NB4 (cell line): ENCODE data around the gene FHIT.

Experiments
- MYC ChIP-seq: IDR thresholded peaks from 2 replicates; pipeline ENCODE4 v1.6.1; 2011; ENCODE audit warnings: low read depth, low read length
- POLR2A ChIP-seq: IDR thresholded peaks from 2 replicates; pipeline ENCODE4 v1.6.1; 2011; ENCODE audit warnings: mild to moderate bottlenecking; ENCODE audit not compliant: insufficient read length; ENCODE audit errors: extremely low read depth
- TF ChIP-seq, protein P1 (sequence below): IDR thresholded peaks from one replicate; pipeline ENCODE4 v1.5.1; 2012; ENCODE audit warnings: low read depth, low read length

DNA sequence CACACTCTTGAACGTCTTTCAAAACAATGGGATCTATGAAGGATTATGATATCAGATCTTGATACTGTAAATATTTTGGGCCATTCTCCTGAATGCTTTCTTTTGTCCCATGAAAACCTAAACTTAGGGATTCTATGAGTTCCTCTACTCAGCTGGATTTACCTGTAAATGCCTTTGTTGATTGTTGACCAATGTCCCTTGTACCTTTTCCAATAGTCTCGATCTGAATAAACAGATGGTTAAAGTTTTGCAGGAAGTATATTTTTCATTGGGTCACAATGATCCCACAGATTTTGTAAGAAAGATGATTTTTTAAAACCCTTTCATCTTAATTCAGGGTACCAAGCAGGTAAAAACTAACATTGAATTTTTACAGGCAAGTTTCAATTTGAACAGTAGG is 634.1 kb downstream of the FHIT start:
- TF ChIP-seq MYC (no peak), POLR2A (no peak)
- TF ChIP-seq, protein P1, sequence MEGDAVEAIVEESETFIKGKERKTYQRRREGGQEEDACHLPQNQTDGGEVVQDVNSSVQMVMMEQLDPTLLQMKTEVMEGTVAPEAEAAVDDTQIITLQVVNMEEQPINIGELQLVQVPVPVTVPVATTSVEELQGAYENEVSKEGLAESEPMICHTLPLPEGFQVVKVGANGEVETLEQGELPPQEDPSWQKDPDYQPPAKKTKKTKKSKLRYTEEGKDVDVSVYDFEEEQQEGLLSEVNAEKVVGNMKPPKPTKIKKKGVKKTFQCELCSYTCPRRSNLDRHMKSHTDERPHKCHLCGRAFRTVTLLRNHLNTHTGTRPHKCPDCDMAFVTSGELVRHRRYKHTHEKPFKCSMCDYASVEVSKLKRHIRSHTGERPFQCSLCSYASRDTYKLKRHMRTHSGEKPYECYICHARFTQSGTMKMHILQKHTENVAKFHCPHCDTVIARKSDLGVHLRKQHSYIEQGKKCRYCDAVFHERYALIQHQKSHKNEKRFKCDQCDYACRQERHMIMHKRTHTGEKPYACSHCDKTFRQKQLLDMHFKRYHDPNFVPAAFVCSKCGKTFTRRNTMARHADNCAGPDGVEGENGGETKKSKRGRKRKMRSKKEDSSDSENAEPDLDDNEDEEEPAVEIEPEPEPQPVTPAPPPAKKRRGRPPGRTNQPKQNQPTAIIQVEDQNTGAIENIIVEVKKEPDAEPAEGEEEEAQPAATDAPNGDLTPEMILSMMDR, result no peak
